Measurements from ENCODE around the gene FAM184B.

Gene FAM184B

GRCh38 chr4:17630228-17630627, 151.2 kb downstream of the FAM184B start:
- no peak for DNase-seq

GRCh38 chr4:17624821-17625220, 156.6 kb downstream of the FAM184B start:
- DNase-seq = no peak

DNA sequence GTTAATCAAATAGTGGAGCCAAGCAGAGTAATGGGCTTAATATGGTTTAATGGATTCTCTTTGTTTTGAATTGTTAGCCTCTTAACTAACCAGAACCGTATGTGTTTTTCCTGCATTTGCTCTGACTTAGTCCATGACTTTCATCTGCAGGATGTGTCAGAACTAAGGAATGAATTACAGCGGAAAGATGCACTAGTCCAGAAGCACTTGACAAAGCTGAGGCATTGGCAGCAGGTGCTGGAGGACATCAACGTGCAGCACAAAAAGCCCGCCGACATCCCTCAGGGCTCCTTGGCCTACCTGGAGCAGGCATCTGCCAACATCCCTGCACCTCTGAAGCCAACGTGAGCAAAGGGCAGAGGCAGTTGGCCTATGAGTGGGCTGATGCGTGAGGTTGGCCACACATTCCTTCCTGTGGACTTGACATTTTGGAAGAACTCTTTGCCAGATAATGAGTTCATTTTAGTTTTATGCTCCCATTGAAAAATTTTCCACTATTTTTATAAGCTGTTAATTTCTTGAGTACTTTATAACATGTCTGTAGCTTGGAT, 157.9 kb downstream of the FAM184B start:
- no peak for DNase-seq

DNA sequence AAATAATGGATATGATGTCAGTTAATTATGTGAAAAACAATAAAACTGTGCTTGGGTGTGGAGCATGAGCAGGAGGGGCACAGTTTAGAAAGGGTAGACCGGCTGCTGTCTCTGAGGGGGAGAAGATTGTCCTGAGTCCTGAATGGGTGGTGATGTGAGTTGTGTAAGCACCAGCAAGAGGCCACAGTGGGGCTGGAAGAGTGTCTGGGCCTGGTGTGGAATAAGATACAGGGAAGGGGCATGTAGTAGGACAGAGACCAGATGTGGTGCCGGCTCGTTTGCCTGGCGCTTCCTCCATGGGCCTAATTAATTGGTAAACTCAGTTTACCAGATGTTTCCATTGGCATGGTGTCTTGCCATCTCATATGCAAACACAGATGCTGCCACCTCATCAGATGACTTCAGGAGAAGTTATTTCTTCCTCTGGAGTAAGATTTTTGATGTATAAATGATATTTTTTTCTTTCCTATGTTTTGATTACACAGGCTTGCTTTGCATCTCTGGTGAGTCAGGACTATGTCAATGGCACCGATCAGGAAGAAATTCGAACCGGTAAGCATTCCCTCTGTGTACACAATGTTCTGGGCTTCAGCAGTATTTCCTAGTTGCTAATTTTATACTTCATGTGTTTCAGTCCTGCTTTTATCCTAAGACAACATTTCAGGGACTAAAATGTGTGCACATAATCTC, 161.9 kb downstream of the FAM184B start:
- DNase-seq = no peak

GRCh38 chr4:17618926-17619325, 162.5 kb downstream of the FAM184B start:
- DNase-seq = no peak

DNA sequence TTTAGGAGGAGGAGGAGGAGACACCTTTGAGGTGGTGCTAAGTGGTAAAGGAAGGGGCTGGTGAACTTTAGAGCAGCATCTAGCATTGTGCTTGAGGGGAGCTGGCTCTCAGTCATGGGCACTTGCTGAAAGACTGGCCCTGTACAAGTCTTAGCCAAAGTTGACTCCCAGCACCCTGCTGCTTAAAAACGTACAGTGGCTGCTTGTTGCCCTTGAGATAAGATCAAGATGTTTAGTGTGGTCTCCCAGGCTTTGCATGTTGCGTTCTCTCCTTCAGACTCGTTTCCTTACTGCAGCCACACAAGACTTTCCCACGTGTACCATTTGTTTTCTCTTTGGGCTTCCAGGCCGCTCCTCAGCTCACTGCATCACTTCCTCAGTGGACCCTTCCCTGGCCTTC, 165.1 kb downstream of the FAM184B start:
- DNase-seq = no peak

DNA sequence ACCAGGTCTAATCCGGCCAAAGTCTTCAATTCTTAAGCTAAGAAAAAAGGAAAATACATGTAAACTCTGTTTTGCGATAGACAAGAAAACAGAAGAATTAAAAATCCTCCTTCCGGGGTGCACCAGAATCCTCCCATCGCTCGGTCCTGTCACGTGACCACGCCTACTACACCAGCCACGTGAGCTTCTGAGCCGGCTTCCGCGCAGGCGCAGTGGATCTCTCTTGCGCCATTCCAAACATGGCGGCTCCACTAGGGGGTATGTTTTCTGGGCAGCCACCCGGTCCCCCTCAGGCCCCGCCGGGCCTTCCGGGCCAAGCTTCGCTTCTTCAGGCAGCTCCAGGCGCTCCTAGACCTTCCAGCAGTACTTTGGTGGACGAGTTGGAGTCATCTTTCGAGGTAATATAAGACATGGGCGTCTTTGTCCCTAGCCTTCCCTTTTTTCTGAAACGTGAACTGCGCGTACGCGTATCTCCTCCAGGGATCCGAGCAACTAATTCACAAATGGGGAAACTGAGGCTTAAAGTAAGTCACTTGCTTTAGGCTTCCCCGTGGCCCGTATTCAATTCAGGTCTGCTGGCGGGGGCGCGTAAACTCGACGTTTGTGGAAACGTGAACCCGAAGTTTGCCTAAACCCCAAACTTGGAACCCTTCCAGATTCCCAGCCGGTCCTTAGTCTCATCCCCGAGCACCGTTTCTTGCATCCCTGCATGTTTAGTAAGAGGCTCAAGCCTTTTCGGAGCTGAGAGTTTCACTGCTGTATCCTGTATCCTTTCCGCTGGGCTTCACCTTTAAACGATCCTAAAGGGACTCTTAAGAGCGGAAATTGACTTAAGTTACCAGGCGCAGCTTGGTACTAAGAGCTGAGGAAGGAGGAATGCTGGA, 166.8 kb downstream of the FAM184B start, which contains the start of gene MED28:
Gene MED28 (plus strand): TSS at position 226 of the 884 bp plus-strand sequence. CDS start 14 bp downstream, at position 240.
- DNase-seq = peak; percentile 92 to 98 (median 97)

DNA sequence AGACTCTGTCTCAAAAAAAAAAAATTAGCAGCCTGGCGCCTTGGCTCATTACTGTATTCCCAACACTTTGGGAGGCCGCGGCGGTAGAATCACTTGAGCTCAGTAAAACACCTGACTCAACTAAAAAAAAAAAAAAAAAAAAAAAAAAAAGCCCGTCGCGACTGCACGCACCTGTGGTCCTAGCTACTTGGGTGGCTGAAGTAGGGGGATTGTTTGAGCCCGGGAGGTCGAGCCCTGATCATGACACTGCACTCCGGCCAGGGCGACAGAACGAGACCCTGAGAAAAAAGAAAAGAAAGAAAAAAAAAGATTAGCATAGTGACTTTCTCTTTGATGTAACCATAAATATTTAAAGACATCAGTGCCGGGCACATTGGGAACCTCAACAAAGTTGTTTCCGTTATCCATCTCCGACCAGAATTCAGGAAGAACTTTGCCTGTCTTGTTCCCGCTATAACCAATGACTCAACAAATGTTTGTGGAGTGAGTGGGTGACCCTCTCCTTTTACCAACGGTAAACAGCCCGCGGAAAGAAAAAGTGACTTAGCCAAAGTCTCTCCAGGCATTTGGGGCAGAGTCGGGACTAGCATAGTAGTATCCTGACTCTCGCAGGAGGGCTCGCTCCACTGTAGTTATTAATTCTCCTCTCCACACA, 167.5 kb downstream of the FAM184B start:
- peak in 2 of 3 experiments; percentile 39 to 64 for DNase-seq

DNA sequence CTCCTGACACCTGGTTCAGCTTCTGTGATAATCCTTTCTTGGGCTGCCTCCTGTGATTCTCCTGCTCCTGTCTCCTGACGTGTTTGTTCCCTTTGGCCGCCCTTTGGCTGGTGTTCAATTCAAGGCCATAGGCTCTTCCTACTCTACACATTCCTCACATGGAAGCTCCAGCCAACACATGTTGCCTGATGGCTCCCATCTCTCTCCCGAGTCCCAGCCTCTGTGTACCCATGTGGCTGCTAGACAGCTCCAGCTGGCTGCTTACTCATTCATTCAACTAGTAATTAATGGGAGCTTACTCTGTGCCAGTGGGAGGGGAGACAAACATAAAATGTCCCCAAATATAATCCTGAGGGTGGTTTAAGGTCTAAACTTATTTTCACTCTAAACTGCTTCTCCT, 176.2 kb downstream of the FAM184B start:
- DNase-seq = no peak

GRCh38 chr4:17599826-17600225, 181.6 kb downstream of the FAM184B start:
- no peak for DNase-seq

GRCh38 chr4:17597517-17597916, 183.9 kb downstream of the FAM184B start:
- peak in 2 of 3 experiments; percentile 4 to 49 for DNase-seq

DNA sequence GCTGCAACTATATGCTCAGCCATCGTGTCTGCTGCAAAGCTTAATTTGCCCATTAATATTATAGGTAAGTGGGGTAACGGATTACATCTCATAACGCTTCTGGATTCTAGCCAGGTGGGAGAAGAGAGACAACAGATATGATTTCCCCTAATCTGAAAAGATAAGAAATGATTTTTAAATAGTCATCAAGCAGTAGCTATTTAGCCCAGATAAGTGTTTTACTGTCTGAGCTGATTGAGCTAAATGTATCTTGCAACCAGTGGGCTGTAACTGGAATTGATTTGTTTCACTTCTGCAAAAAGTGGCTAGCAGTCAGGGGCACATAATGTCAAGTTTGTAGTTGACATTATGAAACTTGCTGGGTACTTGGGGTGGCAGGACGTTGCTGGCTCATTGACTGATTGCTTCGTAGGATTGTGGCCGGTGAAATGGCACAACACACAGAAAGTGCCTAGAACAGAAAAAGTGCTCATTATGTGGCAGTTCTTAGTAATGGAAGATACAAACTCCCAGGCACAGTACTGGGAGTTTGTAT, 185.9 kb downstream of the FAM184B start:
- no peak for DNase-seq

DNA sequence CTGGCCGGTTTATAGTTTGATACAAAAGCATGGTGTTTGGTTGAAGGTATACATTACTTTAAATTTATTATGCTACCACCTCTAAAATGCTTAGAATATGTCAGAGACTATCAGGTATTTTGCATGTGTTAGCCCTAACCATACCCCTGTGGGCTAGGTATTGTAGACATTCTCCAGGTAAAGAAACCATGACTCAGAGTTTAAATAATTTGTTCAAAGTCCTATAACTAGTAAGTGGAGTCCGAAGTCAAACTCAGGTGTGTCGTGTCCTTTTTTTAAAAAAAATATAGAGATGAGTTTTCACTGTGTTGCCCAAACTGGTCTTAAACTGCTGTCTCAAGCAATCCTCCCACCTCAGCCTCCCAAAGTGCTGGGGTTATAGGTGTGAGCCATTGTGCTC, 192.1 kb downstream of the FAM184B start:
- no peak for DNase-seq

DNA sequence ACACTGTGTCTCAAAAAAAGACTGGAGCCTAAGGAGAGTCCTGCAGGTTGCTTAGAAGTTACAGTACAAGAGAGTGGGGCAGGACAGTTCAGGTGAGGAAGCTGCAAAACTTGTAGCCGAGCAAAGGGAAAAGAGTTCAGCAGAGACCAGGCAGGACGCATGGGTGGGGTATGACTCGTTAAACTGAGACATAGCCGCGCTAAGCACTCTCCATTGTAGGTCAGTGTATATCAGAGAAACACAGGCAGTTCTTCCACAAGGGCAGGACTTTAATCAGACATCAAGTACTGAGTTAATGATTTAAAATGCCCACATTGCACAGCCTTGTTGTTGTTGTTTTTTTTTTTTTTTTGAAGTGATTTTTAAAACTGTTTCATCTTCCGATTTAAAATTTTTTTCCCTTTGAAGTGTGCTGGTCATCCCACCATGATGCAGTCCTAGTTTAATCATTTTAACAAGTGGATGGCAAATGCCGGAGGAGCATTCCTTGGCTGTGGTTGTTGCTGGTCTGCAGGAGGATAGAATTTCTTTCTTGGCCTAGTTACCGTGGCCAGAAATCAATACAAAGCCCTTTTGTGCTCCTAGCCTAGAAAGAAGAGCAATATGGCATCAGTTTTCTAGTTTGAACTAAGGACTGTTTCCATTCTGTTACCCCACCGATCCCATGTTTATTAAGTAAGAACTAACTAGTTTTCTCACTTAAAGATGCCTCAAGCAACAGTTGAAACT, 194.2 kb downstream of the FAM184B start:
- no peak for DNase-seq

DNA sequence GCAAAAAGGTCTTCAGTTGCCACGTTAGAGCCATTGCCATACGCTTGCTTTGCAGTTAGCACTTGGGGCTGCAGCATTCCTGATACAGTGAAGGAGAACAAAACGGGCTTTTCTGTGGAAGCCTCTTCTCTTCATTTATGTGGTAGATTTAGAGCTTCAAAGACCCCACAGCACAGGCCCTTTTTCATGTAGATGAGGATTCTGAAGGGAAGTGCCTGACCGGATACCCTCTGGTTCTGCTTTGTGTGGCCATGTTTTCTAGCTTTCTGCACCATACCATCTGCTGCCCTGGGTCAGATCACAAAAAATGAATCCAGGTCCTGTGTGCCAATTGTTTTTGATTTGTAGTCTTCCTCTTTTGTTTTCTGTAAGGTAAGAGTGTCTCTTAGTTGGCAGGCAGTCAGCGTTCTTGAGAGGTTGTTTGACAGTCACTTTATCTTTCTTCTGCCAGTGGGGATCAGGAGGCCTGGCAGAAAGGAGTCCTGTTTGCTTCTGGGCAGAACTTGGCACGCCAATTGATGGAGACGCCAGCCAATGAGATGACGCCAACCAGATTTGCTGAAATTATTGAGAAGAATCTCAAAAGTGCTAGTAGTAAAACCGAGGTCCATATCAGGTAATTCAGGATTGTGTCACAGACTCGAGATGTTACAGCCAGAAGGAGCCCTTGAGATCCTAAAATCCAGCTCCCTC, 196.8 kb downstream of the FAM184B start:
- no peak for DNase-seq

- no peak for DNase-seq
Measured at GRCh38 chr4:17583941-17584340, 197.5 kb downstream of the FAM184B start.

DNA sequence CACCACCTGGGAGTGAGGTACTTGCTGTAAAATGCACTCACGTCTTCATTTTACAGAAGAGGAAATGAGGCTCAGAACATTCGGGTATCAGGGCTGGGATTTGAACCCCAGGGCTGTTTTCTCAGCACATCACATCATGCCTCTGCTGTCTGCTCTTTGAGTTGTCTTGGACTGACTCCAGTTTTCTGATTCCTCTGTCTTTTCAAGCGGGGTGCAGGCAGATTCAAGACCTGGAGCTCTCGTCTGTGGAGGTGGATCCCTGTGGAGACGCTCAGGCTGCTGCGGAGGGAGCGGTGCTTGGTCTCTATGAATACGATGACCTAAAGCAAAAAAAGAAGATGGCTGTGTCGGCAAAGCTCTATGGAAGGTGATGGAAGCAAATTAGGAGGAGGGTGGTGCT, 198.1 kb downstream of the FAM184B start:
- no peak for DNase-seq

- no peak for DNase-seq
Measured at GRCh38 chr4:17580969-17581368, 200.5 kb downstream of the FAM184B start.
